ENCODE measurements around the gene CDK14. TPM values are rescaled to one million over a fixed set of nuclear protein-coding genes. Genes with fewer than 3 reads are reported as not detected.

The CDK14 gene
- total RNA-seq, 1 donor from 2014 or later: 52.3 TPM

DNA sequence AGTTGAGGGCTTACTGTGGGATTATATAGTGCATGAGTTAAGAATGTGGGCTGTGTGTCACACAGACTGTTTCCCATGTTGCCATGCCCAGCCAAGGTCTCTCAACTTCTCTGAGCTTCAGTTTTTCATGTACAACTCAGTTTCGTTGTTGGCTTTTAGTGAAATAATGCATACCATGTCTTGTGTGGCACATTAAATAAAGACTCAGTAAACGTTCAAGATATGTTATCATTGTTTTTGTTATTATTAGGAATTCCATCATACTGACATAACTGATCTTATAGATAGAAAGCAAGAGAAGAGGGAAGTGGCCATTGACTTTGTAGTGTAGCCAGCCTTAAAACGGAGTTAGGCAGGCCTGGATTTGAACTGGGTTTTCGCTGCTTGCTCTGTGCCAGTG lies 2.9 kb downstream of the CDK14 start:
- Mint-ChIP-seq H3K9me3 (no peaks in the 10 kb centered on the region), H3K27ac (no peak overlapping the region), H3K36me3 (peaks cover 12% of the 10 kb centered on the region), H3K4me1 (peaks cover 29% of the 10 kb centered on the region), H3K27me3 (ENCODE audit: insufficient read depth, low read depth) (peaks cover 8% of the 10 kb centered on the region), H3K4me3 (peak overlapping the region; percentile 59)
- no peaks in the 10 kb centered on the region for H3K27me3 ChIP-seq
- no peak overlapping the region for H3K4me3 ChIP-seq
- no peak for DNase-seq (ENCODE audit: low spot score)
- peaks cover 73% of the 10 kb centered on the region for H3K79me2 ChIP-seq (ENCODE audit: low read depth)
- no peaks in the 10 kb centered on the region for H3K36me3 ChIP-seq
- H3K4me2 ChIP-seq: no peak overlapping the region
- H3K9ac ChIP-seq: no peak overlapping the region
- H3K4me1 ChIP-seq: peaks cover 22% of the 10 kb centered on the region
- H2AFZ ChIP-seq (replicated peaks): no peak overlapping the region
- TF ChIP-seq, protein P1, sequence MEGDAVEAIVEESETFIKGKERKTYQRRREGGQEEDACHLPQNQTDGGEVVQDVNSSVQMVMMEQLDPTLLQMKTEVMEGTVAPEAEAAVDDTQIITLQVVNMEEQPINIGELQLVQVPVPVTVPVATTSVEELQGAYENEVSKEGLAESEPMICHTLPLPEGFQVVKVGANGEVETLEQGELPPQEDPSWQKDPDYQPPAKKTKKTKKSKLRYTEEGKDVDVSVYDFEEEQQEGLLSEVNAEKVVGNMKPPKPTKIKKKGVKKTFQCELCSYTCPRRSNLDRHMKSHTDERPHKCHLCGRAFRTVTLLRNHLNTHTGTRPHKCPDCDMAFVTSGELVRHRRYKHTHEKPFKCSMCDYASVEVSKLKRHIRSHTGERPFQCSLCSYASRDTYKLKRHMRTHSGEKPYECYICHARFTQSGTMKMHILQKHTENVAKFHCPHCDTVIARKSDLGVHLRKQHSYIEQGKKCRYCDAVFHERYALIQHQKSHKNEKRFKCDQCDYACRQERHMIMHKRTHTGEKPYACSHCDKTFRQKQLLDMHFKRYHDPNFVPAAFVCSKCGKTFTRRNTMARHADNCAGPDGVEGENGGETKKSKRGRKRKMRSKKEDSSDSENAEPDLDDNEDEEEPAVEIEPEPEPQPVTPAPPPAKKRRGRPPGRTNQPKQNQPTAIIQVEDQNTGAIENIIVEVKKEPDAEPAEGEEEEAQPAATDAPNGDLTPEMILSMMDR (IDR thresholded peaks at IDR 0.05): no peak
- TF ChIP-seq EZH2phosphoT487 (IDR thresholded peaks at IDR 0.05) (no peak), EZH2 (IDR thresholded peaks at IDR 0.05) (no peak)
- peaks cover 11% of the 10 kb centered on the region for H3F3A ChIP-seq (ENCODE audit: low read depth)
- H3K9me3 ChIP-seq (ENCODE audit: low read depth): no peaks in the 10 kb centered on the region
- H3K27ac ChIP-seq: no peak overlapping the region
- H4K20me1 ChIP-seq (ENCODE audit: low read depth): peaks cover 30% of the 10 kb centered on the region

DNA sequence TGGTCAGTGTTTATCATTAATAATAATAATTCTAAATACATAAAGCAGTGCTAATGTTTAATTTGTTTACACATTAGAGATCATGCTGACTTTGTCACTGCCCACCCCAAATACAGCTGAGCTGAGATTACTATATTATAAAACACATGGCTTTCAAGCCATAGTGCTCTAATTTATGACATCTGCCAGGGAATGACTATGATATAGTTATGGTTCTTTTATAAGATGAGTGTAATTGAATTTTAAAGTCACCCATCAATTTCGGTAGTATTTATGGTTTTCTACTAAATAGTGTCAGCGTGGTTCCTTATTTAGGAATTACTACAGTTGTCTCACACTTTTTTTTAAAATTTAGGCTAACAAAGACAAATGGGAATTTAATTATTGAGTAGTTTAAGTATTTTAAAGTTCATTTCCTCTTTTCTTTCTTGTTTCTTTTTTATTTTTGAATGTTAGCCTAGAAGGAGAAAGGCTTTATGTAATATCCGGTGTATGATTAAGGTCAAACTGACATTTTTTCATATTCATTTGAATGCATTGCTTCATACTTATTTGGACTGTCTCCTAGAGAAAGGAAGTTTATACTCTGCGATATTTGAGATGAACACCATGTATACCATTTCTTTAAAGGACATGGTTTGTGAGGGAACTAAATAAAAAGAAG lies 3.9 kb downstream of the CDK14 start:
- peaks cover 12% of the 10 kb centered on the region for H3K36me3 Mint-ChIP-seq
- Histone ChIP-seq H3K36me3 (no peaks in the 10 kb centered on the region), H3K4me2 (no peak overlapping the region), H3K27ac (no peak overlapping the region), H3K9me3 (ENCODE audit: low read depth) (no peaks in the 10 kb centered on the region), H3K4me1 (peaks cover 24% of the 10 kb centered on the region), H3K4me3 (no peak overlapping the region), H3F3A (ENCODE audit: low read depth) (peaks cover 7% of the 10 kb centered on the region), H4K20me1 (ENCODE audit: low read depth) (peaks cover 39% of the 10 kb centered on the region), H3K27me3 (no peaks in the 10 kb centered on the region), H2AFZ (replicated peaks) (no peak overlapping the region), H3K79me2 (ENCODE audit: low read depth) (peaks cover 83% of the 10 kb centered on the region), H3K9ac (no peak overlapping the region)
- DNase-seq (ENCODE audit: low spot score): no peak
- no peaks in the 10 kb centered on the region for H3K9me3 Mint-ChIP-seq
- no peak overlapping the region for H3K4me3 Mint-ChIP-seq
- peaks cover 31% of the 10 kb centered on the region for H3K4me1 Mint-ChIP-seq
- no peak overlapping the region for H3K27ac Mint-ChIP-seq
- peaks cover 3% of the 10 kb centered on the region for H3K27me3 Mint-ChIP-seq (ENCODE audit: insufficient read depth, low read depth)
- TF ChIP-seq EZH2 (IDR thresholded peaks at IDR 0.05): no peak
- TF ChIP-seq, protein P1 (IDR thresholded peaks at IDR 0.05): no peak

DNA sequence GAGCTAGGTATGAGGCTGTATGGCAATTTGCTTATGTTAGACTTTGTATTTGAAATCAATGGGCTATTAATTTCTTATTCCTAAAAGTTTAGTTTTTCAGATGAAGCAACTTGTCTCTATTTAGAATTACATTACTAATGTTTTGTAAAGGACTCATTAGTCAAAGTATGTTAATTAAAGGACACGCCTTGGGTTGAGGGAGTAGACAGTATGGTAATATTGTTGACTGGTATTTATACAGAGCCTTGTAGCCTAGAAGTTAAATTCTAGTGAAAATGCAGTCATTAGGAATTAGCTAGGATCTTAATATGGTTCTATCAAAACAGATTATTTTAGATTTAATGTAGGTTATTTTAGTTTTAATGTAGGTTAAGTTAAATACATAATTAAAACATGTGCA lies 6.2 kb downstream of the CDK14 start:
- peaks cover 92% of the 10 kb centered on the region for H3K79me2 ChIP-seq (ENCODE audit: low read depth)

More for the DNA sequence above, 6.2 kb downstream of the CDK14 start:
- Histone ChIP-seq H3F3A (ENCODE audit: low read depth) (no peaks in the 10 kb centered on the region), H3K4me1 (peaks cover 20% of the 10 kb centered on the region), H3K27ac (no peak overlapping the region), H2AFZ (replicated peaks) (no peak overlapping the region), H3K9me3 (ENCODE audit: low read depth) (no peaks in the 10 kb centered on the region), H4K20me1 (ENCODE audit: low read depth) (peaks cover 50% of the 10 kb centered on the region), H3K4me2 (no peak overlapping the region), H3K36me3 (no peaks in the 10 kb centered on the region), H3K9ac (no peak overlapping the region), H3K27me3 (no peaks in the 10 kb centered on the region), H3K4me3 (no peak overlapping the region)
- Mint-ChIP-seq H3K27ac (no peak overlapping the region), H3K27me3 (ENCODE audit: insufficient read depth, low read depth) (no peaks in the 10 kb centered on the region), H3K4me1 (peaks cover 28% of the 10 kb centered on the region), H3K9me3 (no peaks in the 10 kb centered on the region), H3K4me3 (no peak overlapping the region), H3K36me3 (peaks cover 23% of the 10 kb centered on the region)
- TF ChIP-seq, protein P1 (IDR thresholded peaks at IDR 0.05): no peak
- TF ChIP-seq EZH2 (IDR thresholded peaks at IDR 0.05) (no peak), EZH2phosphoT487 (IDR thresholded peaks at IDR 0.05) (no peak)
- no peak for DNase-seq (ENCODE audit: low spot score)
